Stomach (tissue), 9 donors: ENCODE measurements around the gene RASAL2. TPM values are rescaled to one million over a fixed set of nuclear protein-coding genes. Genes with fewer than 3 reads are reported as not detected.

Experiments
- DNase-seq, 2 donors: peaks; one replicate each; pipeline versions ENCODE4 v3.0.0 to v3.0.0-alpha.2; 2013 to 2019
- H3K27ac ChIP-seq, 5 donors: fragments of 200-600 bp in 4 of 5; sonication (generic) in 4 of 5; one replicate each; pipeline ENCODE4 v1.5.1; 2013 to 2019; ENCODE audit warnings: mild to moderate bottlenecking in 1 of 5, moderate library complexity in 1 of 5
- H3K27me3 ChIP-seq, 3 donors: fragments of 200-600 bp; sonication (generic); one replicate each; pipeline ENCODE4 v1.5.1; 2017 to 2019; ENCODE audit warnings: mixed run types in 1 of 3
- H3K36me3 ChIP-seq, 4 donors: fragments of 200-600 bp; sonication (generic); 1 replicate in 3 of 4; 2 replicates in 1 of 4; pipeline ENCODE4 v1.5.1; 2016 to 2019
- H3K4me1 ChIP-seq, 4 donors: fragments of 200-600 bp; sonication (generic); one replicate each; pipeline ENCODE4 v1.5.1; 2016 to 2019
- H3K4me3 ChIP-seq, 4 donors: fragments of 200-600 bp; sonication (generic) in 3 of 4; one replicate each; pipeline ENCODE4 v1.5.1; 2016 to 2019; ENCODE audit warnings: mild to moderate bottlenecking in 1 of 4
- H3K9me3 ChIP-seq, 4 donors: fragments of 200-600 bp; sonication (generic); one replicate each; pipeline ENCODE4 v1.5.1; 2016 to 2019
- EP300 ChIP-seq: sonication (generic); formaldehyde crosslinking; IDR thresholded peaks from one replicate; pipeline ENCODE4 v1.6.1; 2017; ENCODE audit warnings: antibody characterized with exemption
- POLR2A ChIP-seq, 4 donors: fragments of 450-650 bp; IDR thresholded peaks; one replicate each; pipeline ENCODE4 v1.6.1; 2016; ENCODE audit warnings: antibody characterized with exemption in 4 of 4, control low read depth in 2 of 4, mild to moderate bottlenecking in 1 of 4, moderate library complexity in 1 of 4
- POLR2AphosphoS5 ChIP-seq, 3 donors: sonication (generic); formaldehyde crosslinking; IDR thresholded peaks; one replicate each; pipeline ENCODE4 v1.6.1; 2016; ENCODE audit warnings: antibody characterized with exemption in 3 of 3
- WGBS, 5 donors: extraction: QIAGEN DNeasy Blood & Tissue Kit in 3 of 5; methylation state at CpG; one replicate each; pipeline versions ENCODE4 v1.1.5 to v1.1.7; 2013 to 2018; 5-methylcytosine and 5-hydroxymethylcytosine counted together
- intact Hi-C: fragments of 100-400 bp; cut with DNase I; formaldehyde crosslinking; loops from one replicate; pipeline ENCODE4 v1.15.1; 2023; ENCODE audit warnings: low total_unique reads
- polyA plus RNA-seq, 3 donors: library from polyadenylated mRNA; stranded (reverse); fragments of 200-250 nt; gene quantifications; one replicate each; pipeline ENCODE4 v1.2.3, GENCODE V29; 2013
- total RNA-seq, 5 donors: library from RNA; depleted of rRNA; stranded (reverse); fragments of >200 nt; gene quantifications; one replicate each; pipeline versions ENCODE4 v1.1.0 to v1.2.3, GENCODE V29; 2014 to 2016
- TF ChIP-seq, protein P1 (sequence below), 7 experiments: fragments of 450-650 bp in 4 of 7; fragments of 200-600 bp in 3 of 7; sonication (generic) in 3 of 7; IDR thresholded peaks; one replicate each; pipeline ENCODE4 v1.5.1; 2016 to 2019; ENCODE audit warnings: antibody characterized with exemption in 7 of 7, control low read depth in 2 of 7, mild to moderate bottlenecking in 1 of 7
- donor health status: healthy with polysubstance abuse.
- donor health status: Bipolar disorder and iron deficiency.
- donor health status: healthy.

The RASAL2 gene
- total and polyA plus RNA-seq, 8 donors, result 1.2 to 47.5 (median 14.3) TPM

DNA sequence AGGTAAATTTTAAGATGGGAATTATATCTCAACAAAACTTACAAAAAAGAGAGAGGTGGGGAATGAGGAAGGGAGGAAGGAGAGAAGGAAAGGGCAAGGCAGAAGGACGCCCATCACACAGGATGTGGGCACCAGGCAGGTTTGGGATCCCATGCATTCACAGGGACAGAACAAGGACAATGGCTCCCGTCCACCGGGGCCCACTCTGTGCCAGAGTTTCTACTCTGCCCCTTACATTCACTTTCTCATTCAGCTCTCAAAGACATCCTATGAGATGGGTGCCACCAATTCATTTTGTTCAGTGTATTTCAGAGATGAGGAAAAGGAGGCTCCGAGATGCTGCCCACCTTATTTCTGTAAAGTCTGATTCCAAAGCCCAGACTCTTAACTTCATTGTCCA, 395.5 kb downstream of the RASAL2 start:
- Histone ChIP-seq H3K36me3 (no peaks in the 10 kb centered on the region), H3K27ac (no peak overlapping the region), H3K9me3 (no peaks in the 10 kb centered on the region), H3K27me3 (peaks cover 0 to 18% (median 8%) of the 10 kb centered on the region in 3 donors), H3K4me1 (peaks cover 0 to 13% (median 10%) of the 10 kb centered on the region in 4 donors), H3K4me3 (no peak overlapping the region)
- DNase-seq, result no peak
- intact Hi-C loops, result no loop called here
- TF ChIP-seq, protein P1, sequence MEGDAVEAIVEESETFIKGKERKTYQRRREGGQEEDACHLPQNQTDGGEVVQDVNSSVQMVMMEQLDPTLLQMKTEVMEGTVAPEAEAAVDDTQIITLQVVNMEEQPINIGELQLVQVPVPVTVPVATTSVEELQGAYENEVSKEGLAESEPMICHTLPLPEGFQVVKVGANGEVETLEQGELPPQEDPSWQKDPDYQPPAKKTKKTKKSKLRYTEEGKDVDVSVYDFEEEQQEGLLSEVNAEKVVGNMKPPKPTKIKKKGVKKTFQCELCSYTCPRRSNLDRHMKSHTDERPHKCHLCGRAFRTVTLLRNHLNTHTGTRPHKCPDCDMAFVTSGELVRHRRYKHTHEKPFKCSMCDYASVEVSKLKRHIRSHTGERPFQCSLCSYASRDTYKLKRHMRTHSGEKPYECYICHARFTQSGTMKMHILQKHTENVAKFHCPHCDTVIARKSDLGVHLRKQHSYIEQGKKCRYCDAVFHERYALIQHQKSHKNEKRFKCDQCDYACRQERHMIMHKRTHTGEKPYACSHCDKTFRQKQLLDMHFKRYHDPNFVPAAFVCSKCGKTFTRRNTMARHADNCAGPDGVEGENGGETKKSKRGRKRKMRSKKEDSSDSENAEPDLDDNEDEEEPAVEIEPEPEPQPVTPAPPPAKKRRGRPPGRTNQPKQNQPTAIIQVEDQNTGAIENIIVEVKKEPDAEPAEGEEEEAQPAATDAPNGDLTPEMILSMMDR (IDR thresholded peaks at IDR 0.05), result no peak
- no peak for TF ChIP-seq POLR2AphosphoS5 (IDR thresholded peaks at IDR 0.05)
- no peak for TF ChIP-seq EP300
- TF ChIP-seq POLR2A (IDR thresholded peaks at IDR 0.05), result no peak
- WGBS, 5 donors, result 86 to 96% (median 92%) methylated on average over 4 of the region's 4 CpGs

DNA sequence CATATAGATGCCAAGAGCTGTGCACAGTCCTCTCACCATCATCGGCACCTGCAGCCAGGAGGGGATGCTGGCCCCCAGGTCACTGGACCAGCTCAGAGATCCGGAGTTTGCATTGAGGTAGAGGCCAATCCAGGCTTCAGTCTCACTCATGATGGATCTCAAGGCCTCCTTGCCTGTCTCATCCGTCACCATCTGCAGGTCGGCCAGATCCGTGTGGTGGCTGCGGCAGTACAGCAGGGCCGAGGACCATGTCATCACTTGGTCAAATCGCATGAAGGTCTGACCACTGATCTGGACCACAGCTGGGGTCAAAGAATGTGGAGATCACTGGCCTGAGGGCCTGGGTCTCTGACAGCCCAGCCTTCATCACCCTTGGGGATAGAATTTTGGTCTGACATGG, 396.2 kb downstream of the RASAL2 start:
- Histone ChIP-seq H3K9me3 (no peaks in the 10 kb centered on the region), H3K4me1 (peaks cover 0 to 13% (median 10%) of the 10 kb centered on the region in 4 donors), H3K4me3 (no peak overlapping the region), H3K27me3 (peaks cover 0 to 18% (median 8%) of the 10 kb centered on the region in 3 donors), H3K36me3 (no peaks in the 10 kb centered on the region), H3K27ac (no peak overlapping the region)
- no peak for TF ChIP-seq POLR2A (IDR thresholded peaks at IDR 0.05)
- no peak for TF ChIP-seq POLR2AphosphoS5 (IDR thresholded peaks at IDR 0.05)
- no peak for TF ChIP-seq EP300
- TF ChIP-seq, protein P1 (IDR thresholded peaks at IDR 0.05), result no peak
- intact Hi-C loops, result no loop called here
- DNase-seq, result no peak
- WGBS, 5 donors, result 91 to 99% (median 96%) methylated on average over 8 of the region's 8 CpGs

DNA sequence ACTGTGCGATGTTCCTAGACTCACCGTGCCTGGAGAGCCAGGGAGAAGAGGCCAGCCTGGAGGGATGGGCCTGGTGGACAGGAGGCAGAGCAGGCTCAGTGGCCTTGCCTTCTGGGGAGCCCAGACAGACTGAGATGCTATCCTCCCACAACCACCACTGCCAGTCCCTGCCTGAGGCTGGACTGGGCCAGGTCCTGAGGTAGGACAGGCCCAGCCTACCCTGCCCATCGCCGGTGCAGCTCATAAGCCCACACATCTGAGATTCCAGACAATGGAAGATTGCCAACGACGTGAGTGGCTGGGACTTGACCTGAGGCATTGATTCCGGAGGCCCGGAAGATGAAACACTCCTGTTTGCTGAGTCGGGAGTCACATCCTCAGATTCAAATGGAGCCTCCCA, 397.1 kb downstream of the RASAL2 start:
- intact Hi-C loops, result no loop called here
- Histone ChIP-seq H3K4me1 (peaks cover 0 to 13% (median 10%) of the 10 kb centered on the region in 4 donors), H3K9me3 (no peaks in the 10 kb centered on the region), H3K27me3 (peaks cover 0 to 16% (median 8%) of the 10 kb centered on the region in 3 donors), H3K36me3 (no peaks in the 10 kb centered on the region), H3K4me3 (no peak overlapping the region), H3K27ac (no peak overlapping the region)
- 89 to 92% (median 91%) methylated on average over 8 to 9 of the region's 9 CpGs for WGBS, 5 donors
- no peak for DNase-seq
- TF ChIP-seq, protein P1 (IDR thresholded peaks at IDR 0.05), result no peak
- TF ChIP-seq EP300 (no peak), POLR2A (IDR thresholded peaks at IDR 0.05) (no peak), POLR2AphosphoS5 (IDR thresholded peaks at IDR 0.05) (no peak)

DNA sequence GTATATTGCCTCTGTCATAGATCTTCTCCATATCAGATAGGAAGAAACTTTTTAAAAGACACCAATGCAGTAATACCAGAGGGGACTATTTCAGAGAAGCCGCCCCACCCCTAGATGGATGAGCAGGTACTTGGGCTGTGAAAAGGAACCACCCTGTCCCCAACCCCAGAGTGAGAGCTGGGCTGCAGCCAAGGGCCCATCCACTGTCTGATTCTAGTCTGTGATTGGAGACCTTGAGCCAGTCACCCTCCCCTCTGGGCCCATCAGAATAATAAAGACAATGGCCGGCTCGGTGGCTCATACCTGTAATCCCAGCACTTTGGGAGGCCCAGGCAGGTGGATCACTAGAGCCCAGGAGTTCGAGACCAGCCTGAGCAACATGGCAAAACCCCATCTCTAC, 397.8 kb downstream of the RASAL2 start:
- peaks cover 0 to 7% (median 6%) of the 10 kb centered on the region in 4 donors for H3K4me1 ChIP-seq
- TF ChIP-seq POLR2A (IDR thresholded peaks at IDR 0.05) (no peak), POLR2AphosphoS5 (IDR thresholded peaks at IDR 0.05) (no peak), EP300 (no peak)
- TF ChIP-seq, protein P1 (IDR thresholded peaks at IDR 0.05), result no peak
- no peak overlapping the region for H3K4me3 ChIP-seq
- WGBS, 5 donors, result 91 to 100% (median 92%) methylated on average over 3 to 4 of the region's 4 CpGs
- H3K9me3 ChIP-seq, result no peaks in the 10 kb centered on the region
- no peaks in the 10 kb centered on the region for H3K36me3 ChIP-seq
- DNase-seq, result no peak
- H3K27ac ChIP-seq, result no peak overlapping the region
- peaks cover 0 to 9% (median 4%) of the 10 kb centered on the region in 3 donors for H3K27me3 ChIP-seq
- intact Hi-C loops, result no loop called here
